CD4-positive, alpha-beta T cell treated with Interleukin-17A for 1 hour (primary cell): ENCODE measurements around the gene SEMA3D.

Experiments used
- DNase-seq: peaks from one replicate; pipeline ENCODE4 v3.0.0-alpha.2; 2020

The SEMA3D gene

GRCh38 chr7:85186521-85187241, at the start of gene SEMA3D:
TSS of gene SEMA3D (minus strand) at chr7:85187056. CDS start at chr7:85121891, 65,165 bp downstream.
- no peak for DNase-seq

GRCh38 chr7:85234730-85235129, 47.9 kb upstream of the SEMA3D start:
- no peak for DNase-seq

GRCh38 chr7:85232068-85232467, 45.2 kb upstream of the SEMA3D start:
- no peak for DNase-seq

GRCh38 chr7:85230623-85231022, 43.8 kb upstream of the SEMA3D start:
- no peak for DNase-seq

GRCh38 chr7:85229544-85229943, 42.7 kb upstream of the SEMA3D start:
- no peak for DNase-seq

- no peak for DNase-seq
Measured at GRCh38 chr7:85226361-85227085, 39.7 kb upstream of the SEMA3D start.

- DNase-seq = no peak
Measured at GRCh38 chr7:85224171-85224570, 37.3 kb upstream of the SEMA3D start.

- DNase-seq = no peak
Measured at GRCh38 chr7:85222522-85222921, 35.7 kb upstream of the SEMA3D start.

- no peak for DNase-seq
Measured at GRCh38 chr7:85221796-85222195, 34.9 kb upstream of the SEMA3D start.

- no peak for DNase-seq
Measured at GRCh38 chr7:85220651-85221050, 33.8 kb upstream of the SEMA3D start.

GRCh38 chr7:85220023-85220422, 33.2 kb upstream of the SEMA3D start:
- DNase-seq = no peak

- DNase-seq = no peak
Measured at GRCh38 chr7:85217085-85217484, 30.2 kb upstream of the SEMA3D start.

GRCh38 chr7:85215098-85215497, 28.2 kb upstream of the SEMA3D start:
- DNase-seq = no peak

GRCh38 chr7:85213500-85213899, 26.6 kb upstream of the SEMA3D start:
- no peak for DNase-seq

GRCh38 chr7:85205754-85206153, 18.9 kb upstream of the SEMA3D start:
- DNase-seq = no peak

GRCh38 chr7:85204496-85204895, 17.6 kb upstream of the SEMA3D start:
- no peak for DNase-seq

GRCh38 chr7:85204061-85204460, 17.2 kb upstream of the SEMA3D start:
- no peak for DNase-seq

GRCh38 chr7:85201209-85201608, 14.4 kb upstream of the SEMA3D start:
- DNase-seq = no peak

GRCh38 chr7:85196696-85197095, 9.8 kb upstream of the SEMA3D start:
- no peak for DNase-seq

- DNase-seq = no peak
Measured at GRCh38 chr7:85191383-85191782, 4.5 kb upstream of the SEMA3D start.

GRCh38 chr7:85186083-85186520, 754 bp downstream of the SEMA3D start:
- DNase-seq = no peak

- DNase-seq = no peak
Measured at GRCh38 chr7:85185424-85186082, 1.3 kb downstream of the SEMA3D start.

- no peak for DNase-seq
Measured at GRCh38 chr7:85184599-85185423, 2.0 kb downstream of the SEMA3D start.
